Progenitor cell of endocrine pancreas (in vitro differentiated cells): ENCODE data around the gene TM9SF4. TPM values are rescaled to one million over a fixed set of nuclear protein-coding genes. Genes with fewer than 3 reads are reported as not detected.
"Not testable (repeated sequence)": the region's sequence is repeated elsewhere in the genome, so short reads cannot be mapped to it uniquely, and the experiment has no call there.

ENCODE experiments used
- DNase-seq: peaks from one replicate; pipeline ENCODE4 v3.0.0; 2021; ENCODE audit warnings: low spot score; ENCODE audit not compliant: unreplicated experiment
- H3K27ac Mint-ChIP-seq: 2 replicates; pipeline ENCODE4 v1.8.0; 2021; ENCODE audit warnings: mild to moderate bottlenecking, moderate library complexity, mixed read lengths
- H3K27me3 Mint-ChIP-seq: 2 replicates; pipeline ENCODE4 v1.8.0; 2021; ENCODE audit warnings: mixed read lengths
- H3K36me3 Mint-ChIP-seq: 2 replicates; pipeline ENCODE4 v1.8.0; 2022; ENCODE audit warnings: mixed read lengths; ENCODE audit not compliant: insufficient read depth
- H3K4me1 Mint-ChIP-seq: 2 replicates; pipeline ENCODE4 v1.8.0; 2021; ENCODE audit warnings: low read depth, mixed read lengths
- H3K4me3 Mint-ChIP-seq: 2 replicates; pipeline ENCODE4 v1.8.0; 2021; ENCODE audit warnings: low read depth, mild to moderate bottlenecking, moderate library complexity, mixed read lengths
- H3K9me3 Mint-ChIP-seq: 2 replicates; pipeline ENCODE4 v1.8.0; 2021; ENCODE audit warnings: low read depth, mixed read lengths
- CTCF ChIP-seq: fragments of 200-600 bp; sonication (generic); IDR thresholded peaks from one replicate; pipeline ENCODE4 v1.5.0; 2021; ENCODE audit warnings: antibody characterized with exemption, mild to moderate bottlenecking; ENCODE audit not compliant: unreplicated experiment
- total RNA-seq: library from RNA; stranded (reverse); gene quantifications from 2 replicates; pipeline ENCODE4 v1.2.1, GENCODE V29; 2021

The TM9SF4 gene
- total RNA-seq, 1 donor from 2014 or later, result 92.9 TPM

DNA sequence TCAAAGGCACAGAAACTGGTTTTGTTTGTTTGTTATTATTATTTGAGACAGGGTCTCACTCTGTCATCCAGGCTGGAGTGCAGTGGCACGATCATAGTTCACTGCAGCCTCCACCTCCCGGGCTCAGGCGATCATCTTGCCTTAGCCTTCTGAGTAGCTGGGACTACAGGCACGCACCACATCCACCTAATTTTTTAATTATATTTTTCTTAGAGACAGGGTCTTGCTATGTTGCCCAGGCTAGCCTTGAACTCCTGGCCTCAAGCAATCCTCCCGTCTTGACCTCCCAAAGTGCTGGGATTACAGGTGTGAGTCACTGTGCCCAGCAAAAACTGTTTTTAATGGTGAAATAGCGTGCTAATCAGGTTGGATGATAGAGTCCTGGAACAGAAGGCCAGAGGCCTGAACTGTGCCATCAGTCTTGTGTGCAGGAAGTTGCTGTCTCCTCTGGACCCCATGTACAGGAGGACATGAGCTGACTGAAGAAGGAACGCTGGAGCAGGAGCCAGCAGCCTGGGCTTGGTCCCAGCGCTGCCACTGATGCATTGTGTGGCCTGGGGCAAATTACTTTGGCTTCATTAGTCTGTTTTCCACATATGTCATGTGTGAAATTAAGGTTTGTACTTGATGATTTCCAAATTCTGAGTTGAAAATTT, 4.9 kb downstream of the TM9SF4 start:
- H3K4me1 Mint-ChIP-seq, result peaks cover 13% of the 10 kb centered on the region
- H3K4me3 Mint-ChIP-seq, result no peak overlapping the region
- H3K36me3 Mint-ChIP-seq, result peaks cover 2% of the 10 kb centered on the region
- H3K9me3 Mint-ChIP-seq, result no peaks in the 10 kb centered on the region
- TF ChIP-seq CTCF, result no peak
- H3K27me3 Mint-ChIP-seq, result no peaks in the 10 kb centered on the region
- no peak overlapping the region for H3K27ac Mint-ChIP-seq
- no peak for DNase-seq

- Mint-ChIP-seq H3K27me3 (no peaks in the 10 kb centered on the region), H3K27ac (no peak overlapping the region), H3K4me3 (no peak overlapping the region), H3K9me3 (no peaks in the 10 kb centered on the region), H3K36me3 (peaks cover 4% of the 10 kb centered on the region), H3K4me1 (peaks cover 9% of the 10 kb centered on the region)
- DNase-seq, result no peak
- TF ChIP-seq CTCF, result no peak
Measured at GRCh38 chr20:32115211-32115767, 5.8 kb downstream of the TM9SF4 start.

- no peak for TF ChIP-seq CTCF
- peak overlapping the region; percentile 15 for H3K27ac Mint-ChIP-seq
- DNase-seq, result no peak
- peaks cover 8% of the 10 kb centered on the region for H3K36me3 Mint-ChIP-seq
- peaks cover 4% of the 10 kb centered on the region for H3K4me1 Mint-ChIP-seq
- H3K4me3 Mint-ChIP-seq, result no peak overlapping the region
- no peaks in the 10 kb centered on the region for H3K27me3 Mint-ChIP-seq
- H3K9me3 Mint-ChIP-seq, result peaks cover 5% of the 10 kb centered on the region
Measured at GRCh38 chr20:32116079-32116521, 6.6 kb downstream of the TM9SF4 start.

DNA sequence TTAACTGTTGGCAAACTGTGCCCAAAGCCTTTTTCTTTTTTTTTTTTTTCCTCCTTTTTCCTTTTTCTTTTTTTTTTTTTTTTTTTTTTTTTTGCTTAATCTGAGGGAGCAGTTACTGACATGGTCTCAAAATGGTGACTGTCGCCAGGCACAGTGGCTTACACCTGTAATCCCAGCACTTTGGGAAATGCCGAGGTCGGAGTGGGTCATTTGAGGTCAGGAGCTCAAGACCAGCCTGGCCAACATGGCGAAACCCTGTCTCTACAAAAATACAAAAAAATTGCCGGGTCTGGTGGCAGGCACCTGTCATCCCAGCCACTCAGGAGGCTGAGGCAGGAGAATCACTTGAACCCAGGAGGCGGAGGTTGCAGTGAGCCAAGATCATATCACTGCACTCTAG, 7.3 kb downstream of the TM9SF4 start:
- not testable (repeated sequence) for H3K4me1 Mint-ChIP-seq, H3K27me3 Mint-ChIP-seq, H3K36me3 Mint-ChIP-seq, H3K9me3 Mint-ChIP-seq, H3K4me3 Mint-ChIP-seq, DNase-seq
- peak overlapping the region; percentile 42 for H3K27ac Mint-ChIP-seq

DNA sequence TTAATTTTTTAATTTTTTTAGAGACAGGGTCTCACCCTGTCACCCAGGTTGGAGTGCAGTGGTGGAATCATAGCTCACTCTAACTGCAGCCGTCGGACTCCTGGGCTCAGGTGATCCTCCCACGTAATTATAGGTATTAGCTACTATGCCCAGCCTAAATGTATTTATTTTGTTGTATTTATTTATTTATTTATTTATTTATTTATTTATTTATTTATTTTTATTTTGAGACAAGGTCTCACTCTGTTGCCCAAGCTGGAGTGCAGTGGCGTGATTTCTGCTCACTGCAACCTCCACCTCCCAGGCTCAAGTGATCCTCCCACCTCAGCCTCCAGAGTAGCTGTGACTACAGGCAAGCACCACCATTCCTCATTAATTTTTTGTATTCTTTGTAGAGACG, 8.9 kb downstream of the TM9SF4 start:
- H3K36me3 Mint-ChIP-seq, result peaks cover 12% of the 10 kb centered on the region
- DNase-seq, H3K4me3 Mint-ChIP-seq: not testable (repeated sequence)

DNA sequence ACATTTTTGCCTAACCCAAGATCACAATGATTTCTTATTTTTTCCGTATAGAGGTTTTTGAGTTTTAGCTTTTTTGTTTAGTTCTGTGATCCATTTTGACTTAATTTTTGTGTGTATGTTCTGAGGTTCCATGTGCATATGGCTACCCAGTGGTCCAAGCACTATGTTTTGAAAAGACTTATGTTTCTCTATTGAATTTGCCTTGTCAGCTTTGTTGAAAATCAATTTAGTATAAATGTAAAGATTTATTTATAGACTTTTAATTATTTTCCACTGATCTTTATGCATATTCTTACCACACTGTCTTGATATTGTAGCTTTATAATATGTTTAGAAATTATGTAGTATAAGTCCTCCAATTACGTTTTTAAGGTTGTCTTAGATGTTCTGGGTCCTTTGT, 10.2 kb downstream of the TM9SF4 start:
- TF ChIP-seq CTCF, result no peak
- H3K4me1 Mint-ChIP-seq, result peaks cover 2% of the 10 kb centered on the region
- peaks cover 18% of the 10 kb centered on the region for H3K36me3 Mint-ChIP-seq
- peaks cover 5% of the 10 kb centered on the region for H3K9me3 Mint-ChIP-seq
- no peaks in the 10 kb centered on the region for H3K27me3 Mint-ChIP-seq
- H3K27ac Mint-ChIP-seq, result no peak overlapping the region
- no peak overlapping the region for H3K4me3 Mint-ChIP-seq
- DNase-seq, result no peak

More for the DNA sequence above, 8.9 kb downstream of the TM9SF4 start:
- H3K9me3 Mint-ChIP-seq, H3K4me1 Mint-ChIP-seq, H3K27ac Mint-ChIP-seq, H3K27me3 Mint-ChIP-seq: not testable (repeated sequence)

DNA sequence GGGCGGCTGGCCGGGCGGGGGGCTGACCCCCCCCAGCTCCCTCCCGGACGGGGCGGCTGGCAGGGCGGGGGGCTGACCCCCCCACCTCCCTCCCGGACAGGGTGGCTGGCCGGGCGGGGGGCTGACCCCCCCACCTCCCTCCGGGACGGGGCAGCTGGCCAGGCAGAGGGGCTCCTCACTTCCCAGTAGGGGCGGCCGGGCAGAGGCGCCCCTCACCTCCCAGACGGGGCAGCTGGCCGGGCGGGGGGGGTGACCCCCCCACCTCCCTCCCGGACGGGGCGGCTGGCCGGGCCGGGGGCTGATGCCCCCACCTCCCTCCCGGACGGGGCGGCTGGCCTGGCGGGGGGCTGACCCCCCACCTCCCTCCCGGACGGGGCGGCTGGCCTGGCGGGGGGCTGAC, 12.4 kb downstream of the TM9SF4 start:
- not testable (repeated sequence) for H3K27ac Mint-ChIP-seq, H3K27me3 Mint-ChIP-seq, H3K4me3 Mint-ChIP-seq, H3K4me1 Mint-ChIP-seq, H3K9me3 Mint-ChIP-seq, DNase-seq
- H3K36me3 Mint-ChIP-seq, result peaks cover 20% of the 10 kb centered on the region
